ENCODE measurements around the gene FLRT2. TPM values are rescaled to one million over a fixed set of nuclear protein-coding genes. Genes with fewer than 3 reads are reported as not detected.

The FLRT2 gene
- total and polyA plus RNA-seq, 7 donors: 0.60 to 13.0 (median 3.0) TPM

GRCh38 chr14:85590784-85591183, 60.8 kb downstream of the FLRT2 start:
- H3K27me3 ChIP-seq: no peaks in the 10 kb centered on the region
- TF ChIP-seq POLR2AphosphoS5 (IDR thresholded peaks at IDR 0.05) (no peak), EP300 (IDR thresholded peaks at IDR 0.05) (no peak), POLR2A (IDR thresholded peaks at IDR 0.05) (no peak), CTCF (IDR thresholded peaks at IDR 0.05) (no peak)
- no peak for DNase-seq
- intact Hi-C loops (cut with DNase I): no loop called here
- no peaks in the 10 kb centered on the region for H3K9me3 ChIP-seq
- no peaks in the 10 kb centered on the region for H3K36me3 ChIP-seq
- H3K4me3 ChIP-seq: no peak overlapping the region
- no peak overlapping the region for H3K27ac ChIP-seq
- no peaks in the 10 kb centered on the region for H3K4me1 ChIP-seq

- Histone ChIP-seq H3K4me3 (no peak overlapping the region), H3K9me3 (no peaks in the 10 kb centered on the region), H3K4me1 (no peaks in the 10 kb centered on the region), H3K36me3 (no peaks in the 10 kb centered on the region), H3K27me3 (no peaks in the 10 kb centered on the region), H3K27ac (no peak overlapping the region)
- intact Hi-C loops (cut with DNase I): no loop called here
- WGBS, 2 donors: 58 to 84% methylated on average over 3 of the region's 3 CpGs
- DNase-seq: no peak
- no peak for TF ChIP-seq EP300 (IDR thresholded peaks at IDR 0.05)
- TF ChIP-seq CTCF (IDR thresholded peaks at IDR 0.05): no peak
- TF ChIP-seq POLR2A (IDR thresholded peaks at IDR 0.05): no peak
- no peak for TF ChIP-seq POLR2AphosphoS5 (IDR thresholded peaks at IDR 0.05)
Observed at GRCh38 chr14:85594217-85594616, 64.3 kb downstream of the FLRT2 start.

- TF ChIP-seq CTCF (IDR thresholded peaks at IDR 0.05): no peak
- H3K4me1 ChIP-seq: no peaks in the 10 kb centered on the region
- no peak overlapping the region for H3K27ac ChIP-seq
- intact Hi-C loops (cut with DNase I): no loop called here
- no peak for DNase-seq
- no peaks in the 10 kb centered on the region for H3K27me3 ChIP-seq
- WGBS, 2 donors: 60 to 77% methylated on average over 10 of the region's 10 CpGs
- no peak overlapping the region for H3K4me3 ChIP-seq
- no peaks in the 10 kb centered on the region for H3K9me3 ChIP-seq
- no peaks in the 10 kb centered on the region for H3K36me3 ChIP-seq
Observed at GRCh38 chr14:85595981-85596380, 66.0 kb downstream of the FLRT2 start.

DNA sequence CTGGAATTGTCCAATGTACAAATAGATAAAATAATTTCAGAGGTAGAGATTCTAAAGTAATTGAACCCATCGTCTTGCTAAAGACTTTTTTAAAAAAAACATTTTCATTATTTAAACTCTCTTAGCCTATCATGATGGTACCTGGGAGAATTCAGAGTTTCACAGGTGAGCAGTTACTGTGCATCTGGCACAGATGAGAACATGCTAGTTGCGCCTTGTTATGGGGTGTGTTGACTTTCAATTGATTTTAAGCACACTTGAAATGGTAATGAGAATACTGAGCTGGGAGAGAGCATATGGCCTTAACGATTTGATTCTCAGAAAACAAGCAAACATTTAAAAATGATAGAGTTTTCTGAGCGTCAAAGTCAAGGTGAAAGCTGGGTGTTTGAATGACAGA, 66.6 kb downstream of the FLRT2 start:
- H3K27me3 ChIP-seq: no peaks in the 10 kb centered on the region
- intact Hi-C loops (cut with DNase I): no loop called here
- no peaks in the 10 kb centered on the region for H3K4me1 ChIP-seq
- no peak for TF ChIP-seq EP300 (IDR thresholded peaks at IDR 0.05)
- no peak for TF ChIP-seq POLR2A (IDR thresholded peaks at IDR 0.05)
- no peak for TF ChIP-seq CTCF (IDR thresholded peaks at IDR 0.05)
- TF ChIP-seq POLR2AphosphoS5 (IDR thresholded peaks at IDR 0.05): no peak
- no peak overlapping the region for H3K4me3 ChIP-seq
- no peaks in the 10 kb centered on the region for H3K9me3 ChIP-seq
- no peaks in the 10 kb centered on the region for H3K36me3 ChIP-seq
- no peak for DNase-seq
- H3K27ac ChIP-seq: no peak overlapping the region
- WGBS, 2 donors: 87 to 92% methylated on average over 4 of the region's 4 CpGs

GRCh38 chr14:85597701-85598100, 67.8 kb downstream of the FLRT2 start:
- Histone ChIP-seq H3K36me3 (no peaks in the 10 kb centered on the region), H3K27me3 (no peaks in the 10 kb centered on the region), H3K4me3 (no peak overlapping the region), H3K9me3 (no peaks in the 10 kb centered on the region), H3K4me1 (no peaks in the 10 kb centered on the region), H3K27ac (no peak overlapping the region)
- 83 to 88% methylated on average over 3 of the region's 3 CpGs for WGBS, 2 donors
- intact Hi-C loops (cut with DNase I): no loop called here
- no peak for DNase-seq
- no peak for TF ChIP-seq CTCF (IDR thresholded peaks at IDR 0.05)
- no peak for TF ChIP-seq POLR2AphosphoS5 (IDR thresholded peaks at IDR 0.05)
